ENCODE results near the gene ARF4.
"Not testable (repeated sequence)": the region's sequence is repeated elsewhere in the genome, so short reads cannot be mapped to it uniquely, and the experiment has no call there.

Gene ARF4

DNA sequence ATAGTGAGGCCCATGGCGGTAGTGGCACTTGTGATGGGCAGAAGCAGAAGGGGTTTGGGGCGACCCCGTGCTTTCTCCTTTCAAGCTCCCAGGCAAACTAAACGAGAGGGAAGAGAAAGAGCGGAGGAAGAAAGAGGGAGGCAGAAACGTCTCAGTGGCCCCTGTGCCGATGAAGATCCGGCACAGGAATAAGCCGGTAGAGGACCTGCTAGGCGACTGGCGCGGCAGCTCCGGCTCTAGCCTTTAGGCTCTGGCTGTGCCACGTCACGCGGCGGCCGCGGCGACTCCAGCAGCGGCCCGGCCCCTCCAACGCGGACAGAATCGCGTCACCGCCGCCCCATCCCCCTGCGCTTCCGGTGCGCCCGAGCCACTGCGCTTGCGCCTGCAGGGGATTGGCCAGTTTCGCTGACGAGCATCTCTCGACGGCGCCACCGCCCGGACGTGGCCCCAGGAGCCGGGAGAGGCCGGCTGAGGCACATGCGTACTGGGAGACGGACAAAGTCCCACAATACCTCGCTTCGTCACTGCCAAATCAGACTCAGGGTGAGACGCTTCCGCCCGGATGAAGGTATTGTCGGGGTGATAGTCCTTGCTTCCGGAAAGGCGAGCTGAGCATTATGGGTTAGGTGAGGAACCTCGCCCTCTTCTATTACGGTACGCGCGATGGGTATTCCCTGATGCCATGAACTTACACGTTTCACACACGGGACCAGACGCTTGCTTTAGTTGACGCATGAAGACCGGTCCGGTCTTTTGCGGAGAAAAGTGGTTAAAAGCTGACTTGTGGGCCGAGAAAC, at the start of gene ARF4:
Gene ARF4 (minus strand): TSS at position 218 of the 797 bp plus-strand sequence. CDS start 204 bp downstream, at position 14.
- peak; percentile 100 for DNase-seq

DNA sequence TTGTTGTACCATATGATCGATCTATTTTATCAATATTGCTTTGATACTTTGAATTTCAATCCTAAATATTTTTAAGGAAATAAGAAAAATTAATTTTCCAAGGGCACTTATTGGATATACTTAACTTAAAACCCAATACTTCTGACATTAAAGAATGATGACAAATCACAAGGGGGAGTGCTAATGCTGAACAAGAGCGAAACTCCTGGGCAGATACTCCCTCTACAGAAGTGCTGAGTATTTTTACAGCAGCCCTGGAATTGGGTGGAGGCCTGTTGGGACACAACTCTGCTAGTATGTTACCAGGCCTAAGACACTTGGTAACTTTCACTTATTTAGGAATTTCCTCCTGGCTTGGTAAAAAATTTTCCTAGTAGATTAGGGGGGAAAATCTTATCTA, 49.6 kb upstream of the ARF4 start:
- no peak for DNase-seq

DNA sequence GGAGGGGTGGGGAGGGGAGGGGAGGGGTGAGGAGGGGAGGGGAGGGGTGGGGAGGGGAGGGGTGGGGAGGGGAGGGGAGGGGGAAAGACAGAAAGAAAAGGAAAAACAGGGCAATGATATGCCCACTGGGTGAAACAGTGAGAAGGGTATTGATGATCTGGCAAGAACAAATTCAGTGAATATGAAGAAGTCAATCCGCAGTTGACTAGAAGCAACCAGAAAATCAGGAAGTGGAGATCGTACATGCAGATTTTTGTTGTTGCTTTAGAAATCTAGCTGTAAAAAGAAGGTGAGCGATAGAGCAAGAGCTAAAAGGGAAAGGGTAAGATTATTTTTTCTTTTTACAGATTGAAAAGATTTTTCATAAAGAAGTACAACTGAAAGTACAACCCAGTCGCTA, 47.6 kb upstream of the ARF4 start:
- no peak for DNase-seq

DNA sequence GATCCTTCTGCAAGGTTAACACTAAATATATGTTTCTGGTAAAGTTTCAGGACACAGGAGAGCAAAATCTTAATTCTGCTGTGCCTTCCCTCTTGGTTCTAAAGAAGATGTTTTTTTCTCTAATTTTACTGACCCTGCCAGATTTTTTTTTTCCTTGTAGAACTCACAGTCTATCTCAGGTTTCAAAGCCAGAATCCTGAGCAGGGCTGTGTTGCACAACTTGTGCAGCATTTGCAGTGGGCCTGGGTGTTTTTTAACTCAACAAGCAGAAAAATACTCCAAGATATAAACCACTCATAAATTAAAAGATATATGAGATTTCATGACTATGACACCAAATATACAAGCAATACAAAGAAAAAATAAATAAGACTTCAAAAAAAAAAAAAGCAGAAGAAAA, 40.2 kb upstream of the ARF4 start:
- DNase-seq = no peak

DNA sequence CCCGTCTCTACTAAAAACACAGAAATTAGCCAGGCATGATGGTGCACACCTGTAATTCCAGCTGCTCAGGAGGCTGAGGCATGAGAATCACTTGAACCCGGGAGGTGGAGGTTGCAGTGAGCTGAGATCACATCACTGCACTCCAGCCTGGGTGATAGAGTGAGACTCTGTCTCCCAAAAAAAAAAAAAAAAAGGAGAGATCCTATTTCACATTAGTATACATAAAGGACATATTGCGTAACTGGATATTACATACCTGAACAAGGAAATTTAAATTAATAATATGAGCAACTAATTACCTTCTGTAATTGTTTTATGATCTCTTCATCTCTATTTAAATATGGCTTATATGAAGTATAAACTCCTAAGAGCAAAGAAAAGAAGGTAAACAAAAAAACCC, 37.1 kb upstream of the ARF4 start:
- not testable (repeated sequence) for DNase-seq

DNA sequence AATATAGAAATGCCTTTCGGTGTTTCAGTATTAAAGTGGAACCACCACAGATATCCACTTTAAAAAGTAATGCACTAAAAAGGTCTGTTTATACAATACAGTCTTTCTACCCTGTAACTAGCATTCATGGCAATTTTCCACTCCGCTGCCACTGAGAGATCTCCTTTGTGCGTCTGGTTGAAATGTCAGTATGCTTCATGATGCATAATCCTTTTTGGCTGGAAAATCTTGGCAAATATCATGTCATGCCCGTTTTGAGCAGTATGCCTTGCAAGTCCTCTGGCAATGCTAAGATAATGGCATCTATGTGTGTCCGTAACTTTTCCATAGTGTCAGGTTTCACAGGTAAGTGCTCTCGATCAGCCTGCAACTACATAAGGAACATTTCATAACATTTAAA, 30.8 kb upstream of the ARF4 start:
- DNase-seq = no peak

DNA sequence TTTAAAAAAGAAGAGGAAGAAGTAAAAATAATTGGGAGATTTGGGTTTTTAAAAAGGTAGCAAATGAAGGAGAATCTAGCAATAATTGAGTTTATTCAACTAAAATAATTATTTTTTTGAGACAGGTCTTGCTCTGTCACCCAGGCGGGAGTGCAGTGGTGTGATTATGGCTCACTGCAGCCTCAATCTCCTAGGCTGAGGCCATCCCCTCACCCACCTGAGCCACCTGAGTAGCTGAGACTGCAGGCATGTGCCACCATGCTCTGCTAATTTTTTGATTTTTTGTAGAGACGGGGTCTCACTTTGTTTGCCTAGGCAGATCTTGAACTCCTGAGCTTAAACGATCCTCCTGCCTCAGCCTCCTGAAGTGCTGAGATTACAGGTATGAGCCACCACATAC, 27.7 kb upstream of the ARF4 start:
- no peak for DNase-seq

DNA sequence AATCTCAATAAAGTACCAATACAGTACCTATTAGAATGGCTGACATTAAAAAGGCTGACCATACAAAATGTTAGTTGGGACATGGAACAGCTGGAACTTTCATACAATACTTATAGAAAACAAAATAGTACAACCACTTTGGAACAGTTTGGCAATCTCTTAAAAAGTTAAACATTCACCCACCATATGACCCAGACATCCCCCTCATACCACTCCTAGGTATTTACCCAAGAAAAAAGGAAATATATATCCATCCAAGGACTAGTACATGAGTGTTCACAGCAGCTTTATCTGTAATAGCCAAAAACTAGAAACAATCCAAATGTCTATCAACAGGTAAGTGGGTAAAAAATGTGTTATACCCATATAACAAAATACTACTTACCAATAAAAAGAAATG, 25.2 kb upstream of the ARF4 start:
- DNase-seq = no peak

DNA sequence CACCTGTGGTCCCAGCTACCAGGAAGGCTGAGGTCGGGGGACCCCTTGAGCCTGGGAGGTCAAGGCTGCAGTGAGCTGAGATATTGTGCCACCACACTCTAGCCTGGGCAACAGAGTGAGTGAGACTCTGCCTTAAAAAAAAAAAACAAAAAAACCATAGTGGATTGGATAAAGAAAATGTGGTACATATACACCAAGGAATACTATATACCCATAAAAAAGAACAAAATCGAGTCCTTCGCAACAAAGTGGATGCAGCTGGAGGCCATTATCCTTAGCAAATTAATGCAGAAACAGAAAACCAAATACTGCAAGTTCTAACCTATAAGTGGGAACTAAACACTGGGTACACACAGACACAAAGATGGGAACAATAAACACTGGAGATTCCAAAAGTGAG, 20.6 kb upstream of the ARF4 start:
- no peak for DNase-seq

DNA sequence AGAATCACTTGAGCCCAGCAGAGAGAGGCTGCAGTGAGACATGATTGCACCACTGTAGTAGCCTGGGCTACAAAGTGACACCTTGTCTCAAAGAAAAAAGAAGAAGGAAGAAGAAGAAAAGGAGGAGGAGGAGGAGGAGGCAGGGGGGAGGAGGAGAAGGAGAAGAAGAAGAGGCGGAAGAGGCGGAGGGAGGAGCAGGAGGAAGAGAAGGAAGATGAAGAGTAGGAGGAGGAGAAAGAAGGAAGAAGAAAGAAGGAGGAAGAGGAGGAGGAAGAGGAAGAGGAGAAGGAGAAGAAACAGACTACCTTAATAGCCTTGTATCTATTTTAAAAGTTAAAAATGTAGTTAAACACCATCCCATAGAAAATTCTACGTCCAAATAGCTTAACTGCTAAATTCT, 19.1 kb upstream of the ARF4 start:
- no peak for DNase-seq

DNA sequence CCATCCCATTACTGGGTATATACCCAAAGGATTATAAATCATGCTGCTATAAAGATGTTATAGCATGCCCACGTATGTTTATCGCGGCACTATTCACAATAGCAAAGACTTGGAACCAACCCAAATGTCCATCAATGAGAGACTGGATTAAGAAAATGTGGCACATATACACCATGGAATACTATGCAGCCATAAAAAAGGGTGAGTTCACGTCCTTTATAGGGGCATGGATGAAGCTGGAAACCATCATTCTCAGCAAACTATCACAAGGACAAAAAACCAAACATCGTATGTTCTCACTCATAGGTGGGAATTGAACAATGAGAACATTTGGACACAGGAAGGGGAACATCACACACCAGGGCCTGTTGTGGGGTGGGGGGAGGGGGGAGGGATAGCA, 14.7 kb upstream of the ARF4 start:
- DNase-seq = not testable (repeated sequence)

DNA sequence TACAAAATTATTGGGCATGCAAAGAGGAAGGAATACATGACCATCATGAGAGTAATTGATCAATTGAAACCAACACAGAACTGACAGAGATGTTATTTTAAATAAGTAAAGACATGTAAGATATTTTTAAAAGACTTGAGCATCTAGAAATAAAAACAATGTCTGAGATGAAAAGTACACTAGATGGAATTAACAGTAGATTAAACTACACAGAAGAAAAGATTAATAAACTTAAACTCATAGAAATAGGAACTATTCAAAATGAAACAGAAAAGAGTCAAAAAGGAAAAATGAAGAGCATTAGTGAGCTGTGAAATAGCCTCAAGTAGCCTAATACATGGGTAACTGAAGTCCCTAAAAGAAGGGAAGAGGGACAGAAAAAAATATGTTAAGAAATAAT, 8.5 kb upstream of the ARF4 start:
- no peak for DNase-seq

DNA sequence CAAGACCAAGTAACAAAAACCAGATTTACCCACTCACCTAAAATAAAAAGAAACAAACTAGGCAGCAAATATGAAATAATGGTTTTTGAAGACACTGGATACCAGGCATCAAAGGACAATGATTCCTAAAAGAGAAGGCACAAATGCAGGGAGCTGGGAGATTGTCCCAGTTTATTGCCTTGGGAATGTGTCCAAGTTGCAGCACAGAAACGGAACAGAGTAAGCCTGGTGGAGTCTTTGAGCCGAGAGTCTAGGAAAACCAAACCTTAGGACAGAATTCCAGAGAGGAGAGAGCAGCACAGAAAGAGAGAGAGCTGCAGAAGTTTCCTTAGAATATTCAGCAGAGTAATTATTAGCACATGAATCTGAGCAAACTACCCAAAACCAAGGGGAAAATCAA, 7.8 kb upstream of the ARF4 start:
- DNase-seq = no peak

DNA sequence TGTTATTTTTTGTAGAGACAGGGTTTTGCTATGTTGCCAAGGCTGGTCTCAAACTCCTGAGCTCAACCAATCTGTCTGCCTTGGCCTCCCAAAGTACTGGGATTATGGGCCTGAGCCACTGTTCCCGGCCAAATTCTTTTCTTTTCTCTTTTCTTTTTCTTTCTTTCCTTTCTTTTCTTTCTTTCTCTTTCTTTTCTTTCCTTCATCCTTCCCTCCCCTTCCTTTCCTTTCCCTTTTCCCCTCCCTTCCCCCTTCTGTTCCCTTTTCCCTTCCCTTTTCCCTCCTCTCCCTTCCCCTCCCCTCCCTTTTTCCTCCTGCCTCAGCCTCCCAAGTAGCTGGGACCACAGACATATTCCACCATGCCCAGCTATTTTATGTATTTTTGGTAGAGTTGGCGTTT, 3.1 kb upstream of the ARF4 start:
- DNase-seq = no peak

DNA sequence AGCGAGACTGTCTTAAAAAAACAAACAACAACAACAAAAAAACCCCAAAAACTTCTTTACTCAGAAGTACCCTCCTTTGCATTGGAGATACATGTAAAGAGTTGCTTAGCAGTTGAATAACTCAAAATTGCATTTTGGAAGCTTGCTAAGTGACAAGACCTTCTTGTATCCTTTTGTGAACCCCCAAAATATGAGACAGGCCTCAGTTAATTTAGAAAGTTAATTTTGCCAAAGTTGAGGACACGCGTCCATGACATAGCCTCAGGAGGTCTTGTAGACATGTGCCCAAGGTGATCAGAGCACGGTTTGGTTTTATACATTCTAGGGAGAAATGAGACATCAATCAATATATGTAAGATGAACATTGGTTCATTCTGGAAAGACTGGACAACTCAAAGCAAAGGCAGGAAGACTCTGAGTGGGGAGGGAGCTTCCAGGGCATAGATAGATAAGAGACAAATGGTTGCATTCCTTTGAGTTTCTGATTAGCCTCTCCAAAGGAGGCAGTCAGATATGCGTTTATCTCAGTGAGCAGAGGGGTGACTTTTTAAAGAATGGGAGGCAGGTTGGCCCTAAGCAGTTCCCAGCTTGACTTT, 1.7 kb upstream of the ARF4 start:
- no peak for DNase-seq

DNA sequence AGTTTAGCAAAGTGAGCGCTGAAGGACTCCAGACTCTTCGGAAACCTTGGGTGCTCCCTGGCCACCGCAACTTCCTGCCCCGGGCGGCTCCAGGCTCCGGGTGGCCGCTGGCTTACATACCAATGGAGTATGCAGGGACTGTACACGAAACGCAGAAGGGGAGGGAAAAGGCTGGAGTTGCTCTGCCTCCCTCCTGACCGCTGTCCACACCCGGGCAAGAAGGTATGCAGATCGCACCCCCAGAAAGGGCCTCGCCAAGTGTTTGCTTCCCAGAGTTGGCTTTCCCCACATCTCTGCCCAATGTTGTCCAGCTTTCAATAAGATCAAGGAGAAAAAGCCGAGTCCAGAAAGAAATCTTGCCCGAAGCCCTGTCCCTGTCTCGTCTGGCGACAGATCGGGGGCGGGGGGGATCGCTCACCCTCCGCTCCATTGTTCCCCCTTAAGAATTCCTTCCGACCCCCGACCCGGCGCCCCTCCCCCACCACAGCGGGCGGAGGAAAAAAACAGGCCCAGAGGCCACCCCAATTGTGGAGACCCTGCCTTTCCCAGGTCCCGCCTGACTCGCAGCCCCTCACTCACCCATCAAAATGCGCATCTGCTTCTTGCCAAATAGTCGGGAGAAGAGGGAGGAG, 533 bp downstream of the ARF4 start:
- peak; percentile 94 for DNase-seq

DNA sequence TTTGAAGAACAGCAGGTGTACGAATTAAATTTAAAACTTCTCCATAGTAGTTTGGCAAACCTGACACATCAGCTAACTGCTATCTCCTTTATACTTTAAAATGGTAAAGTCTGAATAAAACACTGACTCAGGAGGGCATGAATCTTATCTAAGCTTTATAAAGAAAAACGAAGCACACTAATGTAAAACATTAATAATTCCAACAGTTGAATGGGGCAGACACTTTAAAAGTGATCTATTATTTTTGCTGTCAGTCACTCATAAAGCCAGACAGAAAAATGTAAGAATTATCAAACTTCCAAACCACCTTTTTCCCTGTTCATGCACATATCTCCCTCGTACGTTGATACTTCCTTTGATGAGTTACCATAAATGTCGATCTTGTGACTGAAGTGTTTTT, 2.6 kb downstream of the ARF4 start:
- DNase-seq = no peak

DNA sequence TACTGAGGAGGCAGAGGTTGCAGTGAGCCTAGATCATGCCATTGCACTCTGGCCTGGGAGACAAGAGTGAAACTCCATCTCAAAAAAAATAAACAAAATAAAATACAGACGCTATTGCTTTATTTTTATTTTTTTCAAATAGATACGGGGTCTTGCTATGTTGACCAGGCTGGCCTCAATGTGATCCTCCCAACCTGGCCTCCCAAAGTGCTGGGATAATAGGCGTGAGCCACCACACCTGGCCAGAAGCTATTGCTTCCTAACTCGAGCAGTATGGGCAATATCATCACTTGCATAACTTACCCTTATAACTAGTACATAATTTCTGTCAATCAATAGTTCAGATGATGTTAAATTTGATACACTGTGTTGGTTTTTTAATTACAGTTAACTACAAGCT, 3.0 kb downstream of the ARF4 start:
- DNase-seq = no peak

DNA sequence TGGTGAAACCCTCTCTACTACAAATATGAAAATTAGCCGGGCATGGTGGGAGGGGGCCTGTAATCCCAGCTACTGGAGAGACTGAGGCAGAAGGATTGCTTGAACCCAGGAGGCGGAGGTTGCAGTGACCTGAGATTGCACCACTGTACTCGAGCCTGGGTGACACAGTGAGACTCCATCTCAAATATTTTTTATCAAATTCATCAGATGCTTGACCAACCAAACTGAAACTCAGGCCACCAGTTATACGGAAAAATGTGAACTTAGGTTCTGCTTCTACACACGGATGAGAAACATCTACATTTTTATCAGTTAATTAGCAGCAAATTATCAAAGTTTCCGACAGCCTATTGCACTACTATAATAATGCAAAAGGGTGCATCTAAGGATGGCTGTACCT, 4.8 kb downstream of the ARF4 start:
- DNase-seq = no peak

DNA sequence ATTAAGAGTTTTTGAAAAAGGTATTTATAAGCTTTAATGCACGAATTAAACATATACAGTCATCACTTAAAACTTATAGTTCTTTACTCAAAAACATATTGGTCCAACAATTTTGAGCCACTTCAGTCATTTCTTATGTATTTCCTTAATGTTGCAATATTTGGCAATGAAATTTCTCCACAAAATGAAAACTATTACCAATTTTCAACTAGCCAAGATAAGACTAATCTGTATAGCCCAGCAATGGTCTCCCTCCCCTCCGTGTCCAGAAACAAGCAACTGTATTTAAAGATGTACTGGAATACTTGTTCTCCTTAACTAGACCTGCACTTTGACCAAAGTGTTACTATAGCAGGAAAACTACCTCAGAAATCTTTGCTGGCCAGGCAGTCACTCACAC, 9.2 kb downstream of the ARF4 start:
- no peak for DNase-seq

DNA sequence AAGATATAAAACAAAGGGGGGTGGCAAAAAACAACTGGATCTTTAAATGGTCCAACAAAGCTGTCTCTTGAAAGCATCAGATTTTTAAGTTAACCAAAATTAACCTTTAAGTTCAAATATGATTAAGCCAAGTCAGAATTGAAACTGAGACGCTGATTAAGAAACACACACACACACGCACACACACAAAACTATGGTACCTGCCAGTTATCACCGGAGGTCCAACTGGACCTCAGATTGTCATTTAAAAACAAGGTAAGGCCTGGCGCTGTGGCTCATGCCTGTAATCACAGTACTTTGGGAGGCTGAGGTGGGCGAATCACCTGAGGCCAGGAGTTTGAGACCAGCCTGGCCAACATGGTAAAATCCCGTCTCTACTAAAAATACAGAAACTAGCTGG, 10.4 kb downstream of the ARF4 start:
- DNase-seq = no peak

DNA sequence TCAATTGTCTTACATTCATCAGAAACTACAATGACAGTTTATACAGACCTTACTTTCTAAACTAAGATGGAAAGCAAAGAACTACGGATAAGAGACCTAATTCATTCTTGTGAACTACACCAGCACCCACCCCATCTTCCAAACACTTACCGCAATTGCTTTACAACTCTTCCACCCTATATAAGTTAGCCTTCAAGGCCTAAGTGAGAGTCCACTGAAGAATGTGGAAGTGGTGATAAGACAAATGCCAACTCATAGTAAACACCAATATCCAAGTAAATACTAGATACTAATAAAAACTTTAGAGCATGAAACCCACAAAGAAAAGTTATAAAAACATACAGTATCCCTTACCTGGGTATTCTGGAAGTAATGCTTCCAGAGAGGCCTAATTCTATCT, 13.6 kb downstream of the ARF4 start:
- no peak for DNase-seq

DNA sequence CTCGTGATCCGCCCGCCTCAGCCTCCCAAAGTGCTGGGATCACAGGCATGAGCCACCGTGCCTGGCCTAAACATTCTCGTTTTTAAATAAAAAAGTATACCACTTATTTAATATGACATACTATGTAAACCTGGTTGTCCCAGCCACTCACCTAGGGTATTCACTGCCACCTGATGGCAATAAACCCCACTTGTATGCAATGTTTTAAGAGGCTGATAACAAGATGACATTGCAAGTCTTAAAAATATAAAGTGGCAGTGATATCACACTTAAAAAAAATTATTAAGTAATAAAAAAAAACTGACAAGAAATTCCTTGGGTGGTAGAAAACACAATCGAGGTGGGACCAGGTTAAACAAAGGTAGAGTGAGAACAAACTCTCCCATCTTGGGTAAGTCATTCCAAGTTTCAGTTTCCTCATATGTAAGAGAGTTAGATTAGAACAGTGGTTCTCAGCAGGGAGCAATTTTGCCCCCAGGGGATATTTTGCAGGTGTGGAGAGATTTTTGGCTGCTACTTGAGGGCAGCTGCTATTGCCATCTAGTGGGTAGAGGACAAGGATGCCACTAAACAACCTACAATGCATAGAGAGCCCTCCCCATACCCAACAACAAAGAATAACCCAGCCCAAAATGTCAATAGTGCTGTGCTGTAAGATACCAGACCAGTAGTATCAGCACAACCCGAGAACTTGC, 14.5 kb downstream of the ARF4 start:
- peak; percentile 65 for DNase-seq

DNA sequence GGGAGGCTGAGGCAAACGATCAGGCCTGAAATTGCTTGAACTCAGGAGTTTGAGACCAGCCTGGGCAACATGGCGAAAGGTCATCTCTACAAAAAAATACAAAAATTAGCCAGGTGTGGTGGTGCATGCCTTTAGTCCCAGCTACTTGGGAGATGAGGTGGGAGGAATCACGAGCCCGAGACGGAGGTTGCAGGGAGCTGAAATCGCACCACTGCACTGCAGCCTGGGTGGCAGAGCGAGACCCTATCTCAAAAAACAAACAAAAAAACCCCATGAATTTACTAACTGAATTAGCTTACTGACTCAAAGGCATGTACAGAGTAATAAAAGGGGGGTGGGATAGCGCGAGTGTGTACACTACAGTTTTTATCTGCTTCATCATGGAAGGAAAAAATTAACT, 19.3 kb downstream of the ARF4 start:
- no peak for DNase-seq
